HL-60 (cell line): ENCODE measurements around the gene WDR7.

Experiments
- DNase-seq, 2 experiments: peaks; one replicate each; pipeline ENCODE4 v3.0.0-alpha.2; 2010 to 2020; ENCODE audit warnings: low read depth in 1 of 2, low spot score in 1 of 2
- H3K27ac ChIP-seq: fragments of 250-450 bp; sonication (Bioruptor Pico); replicated peaks from 2 replicates; pipeline ENCODE4 v1.5.1; 2020; ENCODE audit warnings: mild to moderate bottlenecking, moderate library complexity
- H3K27me3 ChIP-seq: fragments of 250-450 bp; sonication (Bioruptor Pico); 2 replicates; pipeline ENCODE4 v1.5.1; 2021; ENCODE audit warnings: mild to moderate bottlenecking, moderate library complexity; ENCODE audit not compliant: insufficient read depth, poor library complexity, severe bottlenecking
- H3K4me3 ChIP-seq: replicated peaks from 2 replicates; pipeline ENCODE4 v1.5.1; 2011; ENCODE audit warnings: mild to moderate bottlenecking, control low read depth, low read length; ENCODE audit not compliant: insufficient read depth
- GABPA ChIP-seq: IDR thresholded peaks from 2 replicates; pipeline ENCODE4 v1.6.1; 2012; ENCODE audit warnings: low read depth
- POLR2AphosphoS5 ChIP-seq: IDR thresholded peaks from 2 replicates; pipeline ENCODE4 v1.6.1; 2012; ENCODE audit warnings: low read depth
- REST ChIP-seq: IDR thresholded peaks from 2 replicates; pipeline ENCODE4 v1.6.1; 2012; ENCODE audit warnings: low read depth; ENCODE audit not compliant: insufficient replicate concordance
- SPI1 ChIP-seq: IDR thresholded peaks from 2 replicates; pipeline ENCODE4 v1.6.1; 2012; ENCODE audit warnings: low read depth, mild to moderate bottlenecking, borderline replicate concordance
- TF ChIP-seq, protein P1 (sequence below): IDR thresholded peaks from one replicate; pipeline ENCODE4 v1.5.1; 2011; ENCODE audit warnings: low read length, control low read depth, inconsistent platforms; ENCODE audit not compliant: insufficient read depth

WDR7 gene

GRCh38 chr18:57009844-57010243, 358.7 kb downstream of the WDR7 start:
- no peak for DNase-seq
- TF ChIP-seq REST (no peak), SPI1 (no peak), GABPA (no peak), POLR2AphosphoS5 (no peak)
- TF ChIP-seq, protein P1, sequence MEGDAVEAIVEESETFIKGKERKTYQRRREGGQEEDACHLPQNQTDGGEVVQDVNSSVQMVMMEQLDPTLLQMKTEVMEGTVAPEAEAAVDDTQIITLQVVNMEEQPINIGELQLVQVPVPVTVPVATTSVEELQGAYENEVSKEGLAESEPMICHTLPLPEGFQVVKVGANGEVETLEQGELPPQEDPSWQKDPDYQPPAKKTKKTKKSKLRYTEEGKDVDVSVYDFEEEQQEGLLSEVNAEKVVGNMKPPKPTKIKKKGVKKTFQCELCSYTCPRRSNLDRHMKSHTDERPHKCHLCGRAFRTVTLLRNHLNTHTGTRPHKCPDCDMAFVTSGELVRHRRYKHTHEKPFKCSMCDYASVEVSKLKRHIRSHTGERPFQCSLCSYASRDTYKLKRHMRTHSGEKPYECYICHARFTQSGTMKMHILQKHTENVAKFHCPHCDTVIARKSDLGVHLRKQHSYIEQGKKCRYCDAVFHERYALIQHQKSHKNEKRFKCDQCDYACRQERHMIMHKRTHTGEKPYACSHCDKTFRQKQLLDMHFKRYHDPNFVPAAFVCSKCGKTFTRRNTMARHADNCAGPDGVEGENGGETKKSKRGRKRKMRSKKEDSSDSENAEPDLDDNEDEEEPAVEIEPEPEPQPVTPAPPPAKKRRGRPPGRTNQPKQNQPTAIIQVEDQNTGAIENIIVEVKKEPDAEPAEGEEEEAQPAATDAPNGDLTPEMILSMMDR: no peak
- H3K27ac ChIP-seq: no peak overlapping the region
- no peaks in the 10 kb centered on the region for H3K27me3 ChIP-seq
- no peak overlapping the region for H3K4me3 ChIP-seq

GRCh38 chr18:57014772-57015413, 363.7 kb downstream of the WDR7 start:
- no peak for TF ChIP-seq POLR2AphosphoS5
- no peak for TF ChIP-seq REST
- TF ChIP-seq SPI1: no peak
- TF ChIP-seq, protein P1: no peak
- TF ChIP-seq GABPA: no peak
- H3K27me3 ChIP-seq: no peaks in the 10 kb centered on the region
- DNase-seq: no peak
- H3K27ac ChIP-seq: no peak overlapping the region
- no peak overlapping the region for H3K4me3 ChIP-seq

GRCh38 chr18:57015451-57015850, 364.3 kb downstream of the WDR7 start:
- Histone ChIP-seq H3K27me3 (no peaks in the 10 kb centered on the region), H3K4me3 (no peak overlapping the region), H3K27ac (no peak overlapping the region)
- TF ChIP-seq POLR2AphosphoS5 (no peak), SPI1 (no peak), REST (no peak), GABPA (no peak)
- TF ChIP-seq, protein P1: no peak
- no peak for DNase-seq
